Loucy (cell line): ENCODE data around the gene KIF17.

Experiments used
- EZH2phosphoT487 ChIP-seq: fragments of 200-600 bp; IDR thresholded peaks from 2 replicates; pipeline ENCODE4 v1.6.1; 2018; ENCODE audit warnings: antibody characterized with exemption, mild to moderate bottlenecking, moderate library complexity, borderline replicate concordance
- TF ChIP-seq, protein P1 (sequence below): fragments of 200-600 bp; sonication (generic); conservative IDR thresholded peaks from 2 replicates; pipeline ENCODE4 v1.5.1; 2014; ENCODE audit warnings: mild to moderate bottlenecking, antibody characterized with exemption, low read length

DNA sequence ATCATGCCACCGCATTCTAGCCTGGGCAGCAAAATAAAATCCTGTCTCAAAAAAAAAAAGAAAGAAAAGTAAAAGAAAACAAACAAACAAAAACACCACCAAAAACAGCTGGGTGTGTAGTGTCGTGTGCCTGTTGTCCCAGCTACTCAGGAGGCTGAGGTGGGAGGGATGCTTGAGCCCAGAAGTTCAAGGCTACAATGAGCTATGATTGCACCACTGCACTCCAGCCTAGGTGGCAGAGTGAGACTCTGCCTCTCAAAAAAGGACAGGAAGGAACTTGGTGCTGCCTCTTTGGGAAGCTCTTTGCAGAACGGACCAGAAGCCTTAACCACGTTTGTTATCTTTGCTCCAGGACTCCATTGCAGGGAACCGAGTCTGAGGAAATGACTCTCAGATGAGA is 11.0 kb downstream of the KIF17 start:
- TF ChIP-seq, protein P1, sequence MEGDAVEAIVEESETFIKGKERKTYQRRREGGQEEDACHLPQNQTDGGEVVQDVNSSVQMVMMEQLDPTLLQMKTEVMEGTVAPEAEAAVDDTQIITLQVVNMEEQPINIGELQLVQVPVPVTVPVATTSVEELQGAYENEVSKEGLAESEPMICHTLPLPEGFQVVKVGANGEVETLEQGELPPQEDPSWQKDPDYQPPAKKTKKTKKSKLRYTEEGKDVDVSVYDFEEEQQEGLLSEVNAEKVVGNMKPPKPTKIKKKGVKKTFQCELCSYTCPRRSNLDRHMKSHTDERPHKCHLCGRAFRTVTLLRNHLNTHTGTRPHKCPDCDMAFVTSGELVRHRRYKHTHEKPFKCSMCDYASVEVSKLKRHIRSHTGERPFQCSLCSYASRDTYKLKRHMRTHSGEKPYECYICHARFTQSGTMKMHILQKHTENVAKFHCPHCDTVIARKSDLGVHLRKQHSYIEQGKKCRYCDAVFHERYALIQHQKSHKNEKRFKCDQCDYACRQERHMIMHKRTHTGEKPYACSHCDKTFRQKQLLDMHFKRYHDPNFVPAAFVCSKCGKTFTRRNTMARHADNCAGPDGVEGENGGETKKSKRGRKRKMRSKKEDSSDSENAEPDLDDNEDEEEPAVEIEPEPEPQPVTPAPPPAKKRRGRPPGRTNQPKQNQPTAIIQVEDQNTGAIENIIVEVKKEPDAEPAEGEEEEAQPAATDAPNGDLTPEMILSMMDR: no peak
- no peak for TF ChIP-seq EZH2phosphoT487
